ENCODE measurements around the gene MRM2. TPM values are rescaled to one million over a fixed set of nuclear protein-coding genes. Genes with fewer than 3 reads are reported as not detected.
A peak's percentile ranks its signal among the peaks of the same experiment; 100 is the strongest.

Gene MRM2
- total RNA-seq, 1 donor, result 21.4 TPM

DNA sequence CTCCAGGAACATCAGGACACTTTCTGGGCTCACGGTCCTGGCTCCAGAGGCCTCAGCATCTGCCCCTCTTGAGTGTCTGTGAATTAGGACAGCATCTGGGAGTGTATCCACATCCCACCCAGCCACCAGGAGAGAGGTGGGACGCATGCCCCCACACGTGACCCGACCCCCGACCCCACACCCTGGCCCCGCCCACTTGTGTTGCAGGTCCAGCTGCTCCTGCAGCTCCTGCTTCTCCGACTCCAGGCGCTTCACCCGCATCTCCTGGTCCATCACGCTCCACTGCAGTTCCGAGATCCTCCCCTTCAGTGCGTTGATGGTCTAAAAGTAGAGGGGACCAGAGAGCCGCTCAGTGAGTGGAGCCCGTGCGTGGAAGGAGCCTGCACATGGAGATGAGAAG is 22.9 kb downstream of the MRM2 start:
- no peaks in the 10 kb centered on the region for H3K9me3 ChIP-seq (ENCODE audit: low read depth, low read length)
- TF ChIP-seq, protein P1, sequence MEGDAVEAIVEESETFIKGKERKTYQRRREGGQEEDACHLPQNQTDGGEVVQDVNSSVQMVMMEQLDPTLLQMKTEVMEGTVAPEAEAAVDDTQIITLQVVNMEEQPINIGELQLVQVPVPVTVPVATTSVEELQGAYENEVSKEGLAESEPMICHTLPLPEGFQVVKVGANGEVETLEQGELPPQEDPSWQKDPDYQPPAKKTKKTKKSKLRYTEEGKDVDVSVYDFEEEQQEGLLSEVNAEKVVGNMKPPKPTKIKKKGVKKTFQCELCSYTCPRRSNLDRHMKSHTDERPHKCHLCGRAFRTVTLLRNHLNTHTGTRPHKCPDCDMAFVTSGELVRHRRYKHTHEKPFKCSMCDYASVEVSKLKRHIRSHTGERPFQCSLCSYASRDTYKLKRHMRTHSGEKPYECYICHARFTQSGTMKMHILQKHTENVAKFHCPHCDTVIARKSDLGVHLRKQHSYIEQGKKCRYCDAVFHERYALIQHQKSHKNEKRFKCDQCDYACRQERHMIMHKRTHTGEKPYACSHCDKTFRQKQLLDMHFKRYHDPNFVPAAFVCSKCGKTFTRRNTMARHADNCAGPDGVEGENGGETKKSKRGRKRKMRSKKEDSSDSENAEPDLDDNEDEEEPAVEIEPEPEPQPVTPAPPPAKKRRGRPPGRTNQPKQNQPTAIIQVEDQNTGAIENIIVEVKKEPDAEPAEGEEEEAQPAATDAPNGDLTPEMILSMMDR (IDR thresholded peaks at IDR 0.05; ENCODE audit: extremely low read depth, low read depth, low read length), result no peak
- peak; percentile 36 for DNase-seq (ENCODE audit: insufficient read length, low spot score, missing footprints)
- no peak overlapping the region for H3K4me3 ChIP-seq (ENCODE audit: insufficient read depth, low read length)
- no peak overlapping the region for H3K4me2 ChIP-seq (ENCODE audit: insufficient read depth, low read length)
- H3K27me3 ChIP-seq (ENCODE audit: insufficient read depth, low read length), result no peaks in the 10 kb centered on the region
- H2AFZ ChIP-seq (ENCODE audit: low read length), result no peak overlapping the region
- H3K27ac ChIP-seq (ENCODE audit: low read depth, low read length), result no peak overlapping the region
- peaks cover 4% of the 10 kb centered on the region for H3K79me2 ChIP-seq (ENCODE audit: insufficient read depth, low read length)
- H3K4me1 ChIP-seq (ENCODE audit: insufficient read depth, low read length), result no peaks in the 10 kb centered on the region
- peaks cover 8% of the 10 kb centered on the region for H4K20me1 ChIP-seq (ENCODE audit: insufficient read depth, low read length)
- H3K36me3 ChIP-seq (ENCODE audit: insufficient read depth, low read length), result peaks cover 22% of the 10 kb centered on the region

DNA sequence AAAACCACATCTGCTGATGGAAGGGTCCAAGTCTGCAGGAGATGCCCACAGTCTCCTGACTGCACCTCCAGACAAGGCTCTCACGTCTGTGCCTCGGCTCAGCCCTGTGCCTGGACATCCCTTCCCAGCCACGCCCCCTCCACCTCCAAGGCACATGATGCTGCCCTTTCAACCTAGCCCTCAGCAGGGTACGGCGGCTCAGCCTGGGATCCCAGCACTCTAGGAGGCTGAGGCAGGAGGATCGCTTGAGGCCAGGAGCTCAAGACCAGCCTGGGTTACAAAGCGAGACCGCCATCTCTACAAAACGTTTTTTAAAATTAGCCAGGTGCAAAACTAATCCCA is 23.6 kb downstream of the MRM2 start:
- peaks cover 2% of the 10 kb centered on the region for H3K79me2 ChIP-seq (ENCODE audit: insufficient read depth, low read length)
- no peak overlapping the region for H3K4me3 ChIP-seq (ENCODE audit: insufficient read depth, low read length)
- no peak overlapping the region for H3K27ac ChIP-seq (ENCODE audit: low read depth, low read length)
- H3K36me3 ChIP-seq (ENCODE audit: insufficient read depth, low read length), result peaks cover 21% of the 10 kb centered on the region
- H3K4me1 ChIP-seq (ENCODE audit: insufficient read depth, low read length), result no peaks in the 10 kb centered on the region
- H4K20me1 ChIP-seq (ENCODE audit: insufficient read depth, low read length), result peaks cover 5% of the 10 kb centered on the region
- no peak overlapping the region for H2AFZ ChIP-seq (ENCODE audit: low read length)
- peak; percentile 75 for DNase-seq (ENCODE audit: insufficient read length, low spot score, missing footprints)
- no peaks in the 10 kb centered on the region for H3K27me3 ChIP-seq (ENCODE audit: insufficient read depth, low read length)
- no peaks in the 10 kb centered on the region for H3K9me3 ChIP-seq (ENCODE audit: low read depth, low read length)
- TF ChIP-seq, protein P1 (IDR thresholded peaks at IDR 0.05; ENCODE audit: extremely low read depth, low read depth, low read length), result no peak
- H3K4me2 ChIP-seq (ENCODE audit: insufficient read depth, low read length), result no peak overlapping the region

- H3K4me3 ChIP-seq (ENCODE audit: insufficient read depth, low read length), result no peak overlapping the region
- H3K4me1 ChIP-seq (ENCODE audit: insufficient read depth, low read length), result no peaks in the 10 kb centered on the region
- no peak overlapping the region for H3K4me2 ChIP-seq (ENCODE audit: insufficient read depth, low read length)
- TF ChIP-seq, protein P1 (IDR thresholded peaks at IDR 0.05; ENCODE audit: extremely low read depth, low read depth, low read length), result no peak
- peak; percentile 89 for DNase-seq (ENCODE audit: insufficient read length, low spot score, missing footprints)
- no peaks in the 10 kb centered on the region for H3K9me3 ChIP-seq (ENCODE audit: low read depth, low read length)
- peaks cover 5% of the 10 kb centered on the region for H4K20me1 ChIP-seq (ENCODE audit: insufficient read depth, low read length)
- H3K27me3 ChIP-seq (ENCODE audit: insufficient read depth, low read length), result no peaks in the 10 kb centered on the region
- H3K36me3 ChIP-seq (ENCODE audit: insufficient read depth, low read length), result peaks cover 22% of the 10 kb centered on the region
- no peak overlapping the region for H2AFZ ChIP-seq (ENCODE audit: low read length)
- no peak overlapping the region for H3K27ac ChIP-seq (ENCODE audit: low read depth, low read length)
- H3K79me2 ChIP-seq (ENCODE audit: insufficient read depth, low read length), result peaks cover 2% of the 10 kb centered on the region
Measured at GRCh38 chr7:2217716-2218443, 24.1 kb downstream of the MRM2 start.

GRCh38 chr7:2217206-2217605 is 24.8 kb downstream of the MRM2 start:
- Histone ChIP-seq H3K9me3 (ENCODE audit: low read depth, low read length) (no peaks in the 10 kb centered on the region), H2AFZ (ENCODE audit: low read length) (no peak overlapping the region), H3K27me3 (ENCODE audit: insufficient read depth, low read length) (no peaks in the 10 kb centered on the region), H3K27ac (ENCODE audit: low read depth, low read length) (no peak overlapping the region), H3K4me3 (ENCODE audit: insufficient read depth, low read length) (no peak overlapping the region), H3K36me3 (ENCODE audit: insufficient read depth, low read length) (peaks cover 24% of the 10 kb centered on the region), H3K4me2 (ENCODE audit: insufficient read depth, low read length) (no peak overlapping the region), H3K79me2 (ENCODE audit: insufficient read depth, low read length) (peaks cover 2% of the 10 kb centered on the region), H3K4me1 (ENCODE audit: insufficient read depth, low read length) (no peaks in the 10 kb centered on the region), H4K20me1 (ENCODE audit: insufficient read depth, low read length) (peaks cover 5% of the 10 kb centered on the region)
- DNase-seq (ENCODE audit: insufficient read length, low spot score, missing footprints), result peak; percentile 79
- TF ChIP-seq, protein P1 (IDR thresholded peaks at IDR 0.05; ENCODE audit: extremely low read depth, low read depth, low read length), result no peak
